GM23248 (cell line): ENCODE data around the gene ZBTB8A. TPM values are rescaled to one million over a fixed set of nuclear protein-coding genes. Genes with fewer than 3 reads are reported as not detected.

Experiments used
- DNase-seq: peaks from one replicate; pipeline ENCODE4 v3.0.0-alpha.2; 2015
- H2AFZ ChIP-seq: fragments of 200-600 bp; sonication (generic); 2 replicates; pipeline ENCODE4 v1.6.1; 2016; ENCODE audit warnings: antibody characterized with exemption
- H3F3A ChIP-seq: fragments of 200-600 bp; sonication (generic); 2 replicates; pipeline ENCODE4 v1.6.1; 2016; ENCODE audit warnings: mild to moderate bottlenecking, antibody characterized with exemption, mixed run types; ENCODE audit not compliant: insufficient read depth
- H3K27ac ChIP-seq: fragments of 200-600 bp; sonication (generic); 2 replicates; pipeline ENCODE4 v1.5.1; 2016; ENCODE audit warnings: mild to moderate bottlenecking
- H3K27me3 ChIP-seq: fragments of 200-600 bp; sonication (generic); replicated peaks from 2 replicates; pipeline ENCODE4 v1.6.1; 2016; ENCODE audit warnings: mild to moderate bottlenecking; ENCODE audit not compliant: insufficient read depth
- H3K36me3 ChIP-seq: fragments of 200-600 bp; sonication (generic); 2 replicates; pipeline ENCODE4 v1.6.1; 2016; ENCODE audit warnings: low read depth, mild to moderate bottlenecking
- H3K4me1 ChIP-seq: fragments of 200-600 bp; sonication (generic); 2 replicates; pipeline ENCODE4 v1.6.1; 2016; ENCODE audit warnings: mild to moderate bottlenecking; ENCODE audit not compliant: insufficient read depth
- H3K4me2 ChIP-seq: fragments of 200-600 bp; sonication (generic); one replicate; pipeline ENCODE4 v1.6.1; 2016; ENCODE audit warnings: mild to moderate bottlenecking; ENCODE audit not compliant: unreplicated experiment
- H3K4me3 ChIP-seq: fragments of 200-600 bp; sonication (generic); 2 replicates; pipeline ENCODE4 v1.5.1; 2016; ENCODE audit warnings: mild to moderate bottlenecking
- H3K79me2 ChIP-seq: fragments of 200-600 bp; sonication (generic); 2 replicates; pipeline ENCODE4 v1.6.1; 2016; ENCODE audit warnings: mild to moderate bottlenecking; ENCODE audit not compliant: insufficient read depth
- H3K9ac ChIP-seq: fragments of 200-600 bp; sonication (generic); 2 replicates; pipeline ENCODE4 v1.6.1; 2016; ENCODE audit warnings: mild to moderate bottlenecking
- H3K9me2 ChIP-seq: fragments of 200-600 bp; sonication (generic); 2 replicates; pipeline ENCODE4 v1.6.1; 2016; ENCODE audit warnings: mixed run types, mild to moderate bottlenecking, moderate library complexity; ENCODE audit not compliant: insufficient read depth
- H3K9me3 ChIP-seq: fragments of 200-600 bp; sonication (generic); one replicate; pipeline ENCODE4 v1.6.1; 2017; ENCODE audit warnings: low read depth
- H4K20me1 ChIP-seq: fragments of 200-600 bp; sonication (generic); 2 replicates; pipeline ENCODE4 v1.6.0; 2016; ENCODE audit not compliant: insufficient read depth
- EZH2 ChIP-seq: fragments of 200-600 bp; sonication (generic); IDR thresholded peaks from 2 replicates; pipeline ENCODE4 v1.6.1; 2018; ENCODE audit warnings: antibody characterized with exemption, mild to moderate bottlenecking; ENCODE audit not compliant: insufficient read depth, poor library complexity, severe bottlenecking
- EZH2phosphoT487 ChIP-seq: fragments of 200-600 bp; sonication (generic); IDR thresholded peaks from 2 replicates; pipeline ENCODE4 v1.6.1; 2018; ENCODE audit warnings: antibody characterized with exemption, moderate library complexity, mild to moderate bottlenecking, low read depth; ENCODE audit not compliant: insufficient read depth
- WGBS, 2 experiments: methylation state at CpG; one replicate each; pipeline ENCODE4 v1.1.6; 2015 to 2017; ENCODE audit warnings: low lambda C conversion rate in 2 of 2, low coverage in 1 of 2; ENCODE audit errors: missing lambda C conversion rate in 2 of 2; 5-methylcytosine and 5-hydroxymethylcytosine counted together
- in situ Hi-C: fragments of 300-500 bp; cut with MboI; formaldehyde crosslinking; loops from 2 replicates; pipeline ENCODE4 v1.15.0; 2020
- polyA plus RNA-seq: library from polyadenylated mRNA; unstranded; fragments of >200 nt; fragmentation: Nextera tagmentation; extraction: Ambion mirVana; gene quantifications from 2 replicates; pipeline ENCODE4 v1.2.1, GENCODE V29; 2016
- total RNA-seq: library from RNA; depleted of rRNA; stranded (reverse); fragments of >200 nt; shearing (Covaris generic); gene quantifications from 2 replicates; pipeline ENCODE4 v1.2.3, GENCODE V29; 2014

Gene ZBTB8A
- total and polyA plus RNA-seq, 2 experiments from 2014 or later: 5.6 to 8.5 TPM

DNA sequence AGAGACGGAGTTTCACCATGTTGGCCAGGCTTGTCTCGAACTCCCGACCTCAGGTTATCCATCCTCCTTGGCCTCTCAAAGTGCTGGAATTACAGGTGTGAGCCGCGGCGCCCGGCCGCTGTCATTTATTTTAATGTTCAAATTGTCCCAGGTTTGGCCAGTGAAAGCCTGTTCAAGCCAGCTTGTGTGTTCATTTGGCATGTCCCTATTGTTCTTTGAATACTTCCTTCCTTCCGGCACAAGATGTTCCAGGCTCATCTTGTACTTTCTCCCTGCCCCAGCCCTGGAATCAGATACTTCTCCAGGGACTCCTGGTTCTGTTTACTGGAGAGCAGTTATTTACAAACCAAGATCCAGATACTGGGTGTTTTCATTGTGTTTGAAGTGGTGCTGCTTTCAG lies 37.4 kb upstream of the ZBTB8A start:
- Histone ChIP-seq H3K79me2 (no peaks in the 10 kb centered on the region), H3K4me1 (no peaks in the 10 kb centered on the region), H3K4me2 (no peak overlapping the region), H3K27ac (no peak overlapping the region), H3K9ac (no peak overlapping the region), H3F3A (peaks cover 10% of the 10 kb centered on the region), H3K36me3 (no peaks in the 10 kb centered on the region), H3K9me3 (no peaks in the 10 kb centered on the region), H4K20me1 (no peaks in the 10 kb centered on the region), H2AFZ (peak overlapping the region; percentile 69), H3K9me2 (no peaks in the 10 kb centered on the region), H3K4me3 (no peak overlapping the region), H3K27me3 (no peaks in the 10 kb centered on the region)
- 42 to 45% methylated on average over 9 of the region's 9 CpGs for WGBS, 2 experiments
- TF ChIP-seq EZH2phosphoT487 (no peak), EZH2 (no peak)
- in situ Hi-C loops: no loop called here
- DNase-seq: no peak

DNA sequence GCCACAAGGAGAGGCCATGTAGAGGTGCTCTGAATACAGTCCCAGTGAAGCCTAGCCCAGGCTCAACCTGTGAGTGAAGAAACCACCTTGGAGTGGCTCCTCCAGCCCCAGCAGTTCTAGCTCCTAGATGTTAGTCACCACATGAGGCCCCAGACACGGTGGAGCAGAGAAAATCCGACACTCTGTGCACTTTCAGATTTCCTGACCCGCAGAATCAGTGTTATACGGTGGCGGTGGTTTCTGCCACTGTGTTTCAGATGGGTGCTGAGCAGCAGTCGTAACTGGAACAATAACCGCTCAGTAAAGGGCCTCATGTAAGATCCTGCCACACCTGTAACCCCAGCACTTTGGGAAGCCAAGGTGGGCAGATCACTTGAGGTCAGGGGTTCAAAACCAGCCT lies 36.1 kb upstream of the ZBTB8A start:
- H3K9me2 ChIP-seq: no peaks in the 10 kb centered on the region
- no peak overlapping the region for H2AFZ ChIP-seq
- H3K4me2 ChIP-seq: no peak overlapping the region
- no peak overlapping the region for H3K4me3 ChIP-seq
- H4K20me1 ChIP-seq: no peaks in the 10 kb centered on the region
- H3K27ac ChIP-seq: no peak overlapping the region
- H3F3A ChIP-seq: peaks cover 10% of the 10 kb centered on the region
- in situ Hi-C loops: no loop called here
- DNase-seq: no peak
- H3K9me3 ChIP-seq: no peaks in the 10 kb centered on the region
- no peaks in the 10 kb centered on the region for H3K36me3 ChIP-seq
- no peaks in the 10 kb centered on the region for H3K27me3 ChIP-seq
- no peak overlapping the region for H3K9ac ChIP-seq
- TF ChIP-seq EZH2 (no peak), EZH2phosphoT487 (no peak)
- no peaks in the 10 kb centered on the region for H3K4me1 ChIP-seq
- WGBS, 2 experiments: 94 to 96% methylated on average over 7 of the region's 7 CpGs
- no peaks in the 10 kb centered on the region for H3K79me2 ChIP-seq

DNA sequence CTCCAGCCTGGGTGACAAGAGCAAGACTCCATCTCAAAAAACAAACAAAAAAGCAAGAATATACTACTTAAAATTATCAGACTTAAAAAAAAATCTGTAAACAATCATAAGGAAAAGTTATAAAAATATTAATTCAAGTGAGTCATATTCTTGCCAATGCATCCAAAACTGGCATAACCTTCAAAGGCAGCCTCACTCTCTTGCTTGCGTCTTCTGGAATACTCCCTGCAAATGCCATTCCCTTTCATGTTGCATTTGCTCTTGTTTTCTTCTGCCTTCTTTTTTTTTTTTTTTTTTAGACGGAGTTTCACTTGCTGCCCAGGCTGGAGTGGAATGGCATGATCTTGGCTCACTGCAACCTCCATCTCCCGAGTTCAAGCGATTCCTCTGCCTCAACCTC lies 32.2 kb upstream of the ZBTB8A start:
- Histone ChIP-seq H3K79me2 (no peaks in the 10 kb centered on the region), H3F3A (no peaks in the 10 kb centered on the region), H3K4me1 (no peaks in the 10 kb centered on the region), H3K4me2 (no peak overlapping the region), H3K9me2 (no peaks in the 10 kb centered on the region), H3K36me3 (no peaks in the 10 kb centered on the region), H3K27ac (no peak overlapping the region), H3K4me3 (no peak overlapping the region), H3K9me3 (no peaks in the 10 kb centered on the region), H4K20me1 (no peaks in the 10 kb centered on the region), H2AFZ (no peak overlapping the region), H3K27me3 (no peaks in the 10 kb centered on the region), H3K9ac (no peak overlapping the region)
- in situ Hi-C loops: no loop called here
- TF ChIP-seq EZH2 (no peak), EZH2phosphoT487 (no peak)
- 4 to 6% methylated on average over 4 of the region's 4 CpGs for WGBS, 2 experiments
- peak; percentile 11 for DNase-seq

DNA sequence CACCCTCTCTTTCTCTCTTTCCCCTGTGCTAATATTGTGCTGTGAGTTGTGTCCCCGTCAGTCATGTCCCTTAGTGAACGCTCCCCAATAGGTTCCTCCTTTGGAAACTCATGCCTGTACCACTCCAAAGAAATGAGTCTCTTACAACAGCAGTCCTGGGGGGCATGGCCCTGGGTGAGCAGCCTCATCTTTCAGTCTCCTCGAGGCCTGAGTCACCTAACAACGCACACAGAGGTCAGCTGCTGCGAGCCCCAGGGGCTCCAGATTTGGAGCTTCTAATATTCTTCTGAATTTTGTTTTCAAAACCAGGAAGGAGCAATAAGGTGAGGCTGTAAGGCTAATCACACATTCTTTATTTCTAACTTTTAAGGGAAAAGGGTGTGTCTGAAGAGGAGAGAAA lies 30.5 kb upstream of the ZBTB8A start:
- no peaks in the 10 kb centered on the region for H3K9me3 ChIP-seq
- peak; percentile 12 for DNase-seq
- H2AFZ ChIP-seq: no peak overlapping the region
- no peaks in the 10 kb centered on the region for H4K20me1 ChIP-seq
- H3F3A ChIP-seq: no peaks in the 10 kb centered on the region
- 62 to 73% methylated on average over 5 of the region's 5 CpGs for WGBS, 2 experiments
- no peaks in the 10 kb centered on the region for H3K9me2 ChIP-seq
- no peaks in the 10 kb centered on the region for H3K79me2 ChIP-seq
- H3K4me1 ChIP-seq: no peaks in the 10 kb centered on the region
- no peak overlapping the region for H3K4me2 ChIP-seq
- no peak overlapping the region for H3K9ac ChIP-seq
- no peaks in the 10 kb centered on the region for H3K36me3 ChIP-seq
- H3K4me3 ChIP-seq: no peak overlapping the region
- TF ChIP-seq EZH2 (no peak), EZH2phosphoT487 (no peak)
- in situ Hi-C loops: no loop called here
- H3K27ac ChIP-seq: no peak overlapping the region
- H3K27me3 ChIP-seq: no peaks in the 10 kb centered on the region

DNA sequence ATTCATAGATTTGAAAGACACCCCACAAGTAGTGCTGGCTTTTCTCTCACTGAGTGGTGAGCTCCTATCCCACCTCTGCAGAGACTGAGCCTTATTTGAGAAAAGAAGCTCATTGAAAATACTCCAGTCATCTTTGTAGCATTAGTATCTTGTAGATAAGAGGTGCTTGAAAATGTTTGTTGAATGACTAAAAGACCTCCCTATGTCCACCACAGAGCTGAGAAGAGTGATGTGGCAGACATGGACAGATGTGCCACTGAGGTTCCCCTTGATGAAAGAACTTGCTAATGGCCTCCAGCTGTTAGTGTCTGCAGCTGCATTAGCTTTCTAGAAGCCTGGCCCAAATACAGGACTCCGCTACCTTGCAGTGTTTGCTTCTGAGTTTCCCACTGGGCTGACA lies 29.3 kb upstream of the ZBTB8A start:
- Histone ChIP-seq H3K4me2 (no peak overlapping the region), H2AFZ (no peak overlapping the region), H3K27ac (no peak overlapping the region), H3K9me2 (no peaks in the 10 kb centered on the region), H3F3A (no peaks in the 10 kb centered on the region), H3K9me3 (no peaks in the 10 kb centered on the region), H3K79me2 (no peaks in the 10 kb centered on the region), H4K20me1 (no peaks in the 10 kb centered on the region), H3K4me1 (no peaks in the 10 kb centered on the region), H3K27me3 (no peaks in the 10 kb centered on the region), H3K9ac (no peak overlapping the region), H3K36me3 (no peaks in the 10 kb centered on the region), H3K4me3 (no peak overlapping the region)
- no peak for DNase-seq
- 92 to 100% methylated on average over 1 of the region's 1 CpG for WGBS, 2 experiments
- in situ Hi-C loops: no loop called here
- TF ChIP-seq EZH2 (no peak), EZH2phosphoT487 (no peak)
